NCI-H82 treated with DMSO at 0.1 percent for 48 hours (cell line): ENCODE data around the gene PCBP3.

Experiments used
- DNase-seq: peaks from one replicate; lab custom pipeline; 2025; ENCODE audit not compliant: unreplicated experiment; lab: John Stamatoyannopoulos, UW

The PCBP3 gene

GRCh38 chr21:45919593-45919992, 276.1 kb downstream of the PCBP3 start:
- DNase-seq: no peak

GRCh38 chr21:45920824-45921600, 277.5 kb downstream of the PCBP3 start:
- DNase-seq: no peak

- DNase-seq: no peak
These were observed 278.4 kb downstream of the PCBP3 start for GRCh38 chr21:45921917-45922316.

- DNase-seq: no peak
These were observed 279.1 kb downstream of the PCBP3 start for GRCh38 chr21:45922648-45923047.

GRCh38 chr21:45923146-45923545, 279.6 kb downstream of the PCBP3 start:
- DNase-seq: no peak

GRCh38 chr21:45926281-45926680, 282.8 kb downstream of the PCBP3 start:
- no peak for DNase-seq

- DNase-seq: no peak
These were observed 283.5 kb downstream of the PCBP3 start for GRCh38 chr21:45927032-45927431.

GRCh38 chr21:45927851-45928850, 284.6 kb downstream of the PCBP3 start:
- DNase-seq: no peak

- no peak for DNase-seq
These were observed 285.9 kb downstream of the PCBP3 start for GRCh38 chr21:45929449-45929848.

- no peak for DNase-seq
These were observed 286.8 kb downstream of the PCBP3 start for GRCh38 chr21:45930231-45930760.

- DNase-seq: no peak
These were observed 287.3 kb downstream of the PCBP3 start for GRCh38 chr21:45930792-45931191.

- DNase-seq: no peak
These were observed 288.0 kb downstream of the PCBP3 start for GRCh38 chr21:45931397-45931969.

GRCh38 chr21:45932922-45933502, 289.5 kb downstream of the PCBP3 start:
- DNase-seq: no peak

- no peak for DNase-seq
These were observed 290.6 kb downstream of the PCBP3 start for GRCh38 chr21:45934085-45934484.

GRCh38 chr21:45934554-45934953, 291.0 kb downstream of the PCBP3 start:
- no peak for DNase-seq

GRCh38 chr21:45935628-45936027, 292.1 kb downstream of the PCBP3 start:
- no peak for DNase-seq

- no peak for DNase-seq
These were observed 294.4 kb downstream of the PCBP3 start for GRCh38 chr21:45937721-45938452.

GRCh38 chr21:45938453-45938755, 294.9 kb downstream of the PCBP3 start:
- no peak for DNase-seq

- DNase-seq: no peak
These were observed 295.4 kb downstream of the PCBP3 start for GRCh38 chr21:45938811-45939520.

- no peak for DNase-seq
These were observed 296.1 kb downstream of the PCBP3 start for GRCh38 chr21:45939521-45940045.
